ENCODE measurements around the gene GAB1.

Gene GAB1

DNA sequence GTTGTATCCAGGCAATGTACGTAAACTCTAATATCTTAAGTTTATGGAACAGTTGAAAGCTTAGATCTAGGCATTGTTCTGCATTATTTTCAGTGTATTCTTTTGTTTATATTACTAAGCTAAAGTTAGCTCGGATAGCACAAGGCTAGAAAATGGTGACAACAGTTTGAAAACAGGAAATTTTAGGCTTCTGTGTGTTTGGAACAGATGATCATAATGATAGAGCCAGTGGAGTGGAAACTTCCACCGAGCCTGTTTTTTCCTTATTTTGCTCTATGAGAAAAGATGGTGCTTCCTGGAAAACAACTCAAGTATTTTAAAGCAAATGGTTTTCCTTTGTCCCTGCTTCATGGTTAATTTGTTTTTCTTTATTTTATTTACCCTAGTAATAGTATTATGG, 70.8 kb downstream of the GAB1 start:
- no peak for DNase-seq
- H3K27ac ChIP-seq (ENCODE audit: low read depth, low read length), result no peak overlapping the region
- H3K79me1 ChIP-seq (ENCODE audit: low read length), result no peaks in the 10 kb centered on the region
- H3K14ac ChIP-seq (ENCODE audit: low read length), result no peak overlapping the region
- no peak overlapping the region for H3K23ac ChIP-seq (ENCODE audit: low read length)
- no peak overlapping the region for H3K4me3 ChIP-seq (ENCODE audit: low read depth, low read length)
- H3K4ac ChIP-seq (ENCODE audit: low read depth, low read length), result no peak overlapping the region
- H3K36me3 ChIP-seq (ENCODE audit: control insufficient read depth in 1 of 2, insufficient read depth in 2 of 2, low read length in 2 of 2), result no peaks in the 10 kb centered on the region
- H3K9me3 ChIP-seq (ENCODE audit: insufficient read depth, low read depth, low read length), result no peaks in the 10 kb centered on the region
- no peak overlapping the region for H2AFZ ChIP-seq (ENCODE audit: insufficient read depth, low read length, poor library complexity)
- no peak overlapping the region for H3K4me2 ChIP-seq (ENCODE audit: low read length)
- no peak overlapping the region for H2BK12ac ChIP-seq (ENCODE audit: low read length)
- no peak overlapping the region for H3K18ac ChIP-seq (ENCODE audit: low read length)
- H4K12ac ChIP-seq (ENCODE audit: low read depth, low read length), result no peak overlapping the region
- H4K8ac ChIP-seq (ENCODE audit: low read depth, low read length), result no peak overlapping the region
- H2BK5ac ChIP-seq (ENCODE audit: low read depth, low read length, poor library complexity), result no peak overlapping the region
- WGBS (ENCODE audit: extremely low coverage, insufficient coverage, insufficient read length), result no CpG with 5 or more reads among the region's 3 CpGs
- H3K4me1 ChIP-seq (ENCODE audit: control insufficient read depth in 1 of 2, insufficient read depth in 2 of 2, low read length in 2 of 2), result peaks cover 3 to 6% of the 10 kb centered on the region in 2 experiments
- H3K9ac ChIP-seq (ENCODE audit: low read length), result no peak overlapping the region
- H3K27me3 ChIP-seq (ENCODE audit: insufficient read depth, low read length), result no peaks in the 10 kb centered on the region
- no peak overlapping the region for H2BK120ac ChIP-seq (ENCODE audit: insufficient read depth, low read length, poor library complexity)
- H3K79me2 ChIP-seq (ENCODE audit: control insufficient read depth, insufficient read depth, low read length, poor library complexity), result peaks cover 2% of the 10 kb centered on the region
- no peak overlapping the region for H2AK5ac ChIP-seq (ENCODE audit: low read length)
- H4K91ac ChIP-seq (ENCODE audit: low read depth, low read length), result no peak overlapping the region

DNA sequence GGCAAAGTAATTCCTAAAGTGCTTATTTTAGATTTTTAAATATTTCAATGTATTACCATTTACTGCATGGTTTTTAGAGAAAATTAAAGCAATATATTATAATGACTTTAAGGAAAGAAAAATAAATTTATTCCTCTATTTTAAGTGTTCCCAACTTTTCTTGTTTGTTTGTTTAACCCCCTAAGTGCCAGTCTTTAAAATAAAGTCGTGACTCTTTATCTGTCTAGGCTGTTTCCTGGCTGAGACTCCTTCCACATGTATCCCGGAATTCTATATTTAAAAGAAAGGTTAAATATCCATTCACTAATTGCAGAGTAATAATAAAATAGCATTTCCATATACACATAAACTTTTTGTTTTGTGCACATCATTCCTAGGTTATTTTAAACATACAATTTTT, 71.2 kb downstream of the GAB1 start:
- no peak overlapping the region for H2AK5ac ChIP-seq (ENCODE audit: low read length)
- H3K27ac ChIP-seq (ENCODE audit: low read depth, low read length), result no peak overlapping the region
- peaks cover 3 to 6% of the 10 kb centered on the region in 2 experiments for H3K4me1 ChIP-seq (ENCODE audit: control insufficient read depth in 1 of 2, insufficient read depth in 2 of 2, low read length in 2 of 2)
- peaks cover 2% of the 10 kb centered on the region for H3K79me2 ChIP-seq (ENCODE audit: control insufficient read depth, insufficient read depth, low read length, poor library complexity)
- no peak overlapping the region for H3K4ac ChIP-seq (ENCODE audit: low read depth, low read length)
- no peak overlapping the region for H3K23ac ChIP-seq (ENCODE audit: low read length)
- H2BK12ac ChIP-seq (ENCODE audit: low read length), result no peak overlapping the region
- H3K36me3 ChIP-seq (ENCODE audit: control insufficient read depth in 1 of 2, insufficient read depth in 2 of 2, low read length in 2 of 2), result no peaks in the 10 kb centered on the region
- H4K91ac ChIP-seq (ENCODE audit: low read depth, low read length), result no peak overlapping the region
- no peak overlapping the region for H3K14ac ChIP-seq (ENCODE audit: low read length)
- no peak overlapping the region for H3K9ac ChIP-seq (ENCODE audit: low read length)
- H3K79me1 ChIP-seq (ENCODE audit: low read length), result no peaks in the 10 kb centered on the region
- no peak overlapping the region for H3K4me2 ChIP-seq (ENCODE audit: low read length)
- WGBS (ENCODE audit: extremely low coverage, insufficient coverage, insufficient read length), result no CpG with 5 or more reads among the region's 2 CpGs
- H3K4me3 ChIP-seq (ENCODE audit: low read depth, low read length), result no peak overlapping the region
- no peak overlapping the region for H2BK5ac ChIP-seq (ENCODE audit: low read depth, low read length, poor library complexity)
- no peak overlapping the region for H4K12ac ChIP-seq (ENCODE audit: low read depth, low read length)
- H3K27me3 ChIP-seq (ENCODE audit: insufficient read depth, low read length), result no peaks in the 10 kb centered on the region
- no peak overlapping the region for H2AFZ ChIP-seq (ENCODE audit: insufficient read depth, low read length, poor library complexity)
- no peak for DNase-seq
- no peaks in the 10 kb centered on the region for H3K9me3 ChIP-seq (ENCODE audit: insufficient read depth, low read depth, low read length)
- no peak overlapping the region for H2BK120ac ChIP-seq (ENCODE audit: insufficient read depth, low read length, poor library complexity)
- H3K18ac ChIP-seq (ENCODE audit: low read length), result no peak overlapping the region
- H4K8ac ChIP-seq (ENCODE audit: low read depth, low read length), result no peak overlapping the region

DNA sequence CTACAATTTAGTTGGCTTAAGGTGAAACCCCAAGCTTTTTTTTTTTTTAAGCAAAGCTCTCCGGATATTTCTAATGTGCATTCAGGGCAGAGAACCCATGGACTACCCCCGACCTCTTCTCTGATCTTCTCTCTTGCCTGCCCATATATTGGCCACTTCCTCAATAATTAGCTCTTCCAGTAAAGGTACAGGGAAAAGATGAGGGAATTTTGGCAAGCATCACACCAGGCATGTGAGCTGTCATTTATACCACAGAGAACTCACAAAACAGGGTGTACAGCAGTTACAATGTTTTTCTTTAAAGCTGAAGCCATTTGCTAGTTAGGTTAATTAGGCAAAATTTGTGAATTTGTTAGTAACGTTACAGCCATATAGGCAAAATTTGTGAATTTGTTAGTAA, 73.3 kb downstream of the GAB1 start:
- no peak overlapping the region for H3K27ac ChIP-seq (ENCODE audit: low read depth, low read length)
- H3K4me2 ChIP-seq (ENCODE audit: low read length), result no peak overlapping the region
- H3K18ac ChIP-seq (ENCODE audit: low read length), result no peak overlapping the region
- no peak overlapping the region for H2AK5ac ChIP-seq (ENCODE audit: low read length)
- H3K79me1 ChIP-seq (ENCODE audit: low read length), result no peaks in the 10 kb centered on the region
- no peaks in the 10 kb centered on the region for H3K79me2 ChIP-seq (ENCODE audit: control insufficient read depth, insufficient read depth, low read length, poor library complexity)
- no peaks in the 10 kb centered on the region for H3K9me3 ChIP-seq (ENCODE audit: insufficient read depth, low read depth, low read length)
- H3K4ac ChIP-seq (ENCODE audit: low read depth, low read length), result peak overlapping the region; percentile 75
- WGBS (ENCODE audit: extremely low coverage, insufficient coverage, insufficient read length), result no CpG with 5 or more reads among the region's 3 CpGs
- no peak overlapping the region for H3K14ac ChIP-seq (ENCODE audit: low read length)
- no peak overlapping the region for H4K91ac ChIP-seq (ENCODE audit: low read depth, low read length)
- H3K9ac ChIP-seq (ENCODE audit: low read length), result no peak overlapping the region
- peaks cover 3 to 6% of the 10 kb centered on the region in 2 experiments for H3K4me1 ChIP-seq (ENCODE audit: control insufficient read depth in 1 of 2, insufficient read depth in 2 of 2, low read length in 2 of 2)
- H3K27me3 ChIP-seq (ENCODE audit: insufficient read depth, low read length), result no peaks in the 10 kb centered on the region
- no peak for DNase-seq
- H2BK120ac ChIP-seq (ENCODE audit: insufficient read depth, low read length, poor library complexity), result no peak overlapping the region
- H3K23ac ChIP-seq (ENCODE audit: low read length), result no peak overlapping the region
- no peaks in the 10 kb centered on the region for H3K36me3 ChIP-seq (ENCODE audit: control insufficient read depth in 1 of 2, insufficient read depth in 2 of 2, low read length in 2 of 2)
- no peak overlapping the region for H3K4me3 ChIP-seq (ENCODE audit: low read depth, low read length)
- H4K8ac ChIP-seq (ENCODE audit: low read depth, low read length), result no peak overlapping the region
- H2AFZ ChIP-seq (ENCODE audit: insufficient read depth, low read length, poor library complexity), result no peak overlapping the region
- H4K12ac ChIP-seq (ENCODE audit: low read depth, low read length), result no peak overlapping the region
- no peak overlapping the region for H2BK12ac ChIP-seq (ENCODE audit: low read length)
- no peak overlapping the region for H2BK5ac ChIP-seq (ENCODE audit: low read depth, low read length, poor library complexity)

DNA sequence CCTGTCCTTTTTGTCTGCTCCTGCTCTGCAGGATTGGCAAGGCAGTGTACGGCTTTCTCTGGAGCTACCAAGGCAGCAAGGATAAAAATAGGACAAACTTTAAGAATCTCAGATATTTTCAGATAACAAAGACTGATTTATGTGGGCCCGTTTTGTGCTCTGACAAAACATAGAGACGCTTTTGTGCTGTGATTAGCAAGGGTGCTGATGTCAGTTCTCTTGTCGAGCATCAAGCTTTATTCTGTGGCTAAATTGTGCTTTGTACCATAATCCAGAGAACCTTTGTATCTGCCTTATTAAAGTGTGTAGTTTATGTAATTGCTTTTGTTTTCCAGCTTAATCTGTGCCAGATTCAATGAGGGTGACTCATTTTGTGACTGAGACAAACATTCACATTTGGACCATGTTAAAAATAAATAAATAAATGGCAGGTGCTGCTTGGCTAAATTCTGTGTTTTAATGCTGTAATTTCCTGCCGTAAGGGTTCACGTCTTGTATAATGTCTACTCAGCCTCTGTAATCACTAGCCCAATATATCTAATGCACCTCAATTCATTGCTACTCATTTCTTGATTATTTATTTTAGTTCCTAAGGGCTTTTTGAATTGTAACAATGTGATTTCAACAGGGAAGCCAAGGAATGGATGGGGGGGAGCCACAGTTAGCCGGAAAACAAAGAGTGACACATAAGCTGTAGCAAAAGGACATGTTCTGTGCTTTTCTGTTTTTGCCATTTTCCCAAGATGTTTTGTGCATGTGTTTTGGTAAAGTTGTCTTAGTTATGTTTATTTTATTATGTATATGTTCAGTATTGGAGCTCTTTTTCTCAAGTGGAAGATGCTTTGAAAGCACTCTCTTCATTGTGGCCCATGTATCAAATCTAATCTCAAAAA, 75.1 kb downstream of the GAB1 start:
- Histone ChIP-seq H3K14ac (ENCODE audit: low read length) (no peak overlapping the region), H2BK12ac (ENCODE audit: low read length) (no peak overlapping the region), H4K91ac (ENCODE audit: low read depth, low read length) (no peak overlapping the region), H3K27ac (ENCODE audit: low read depth, low read length) (no peak overlapping the region), H4K8ac (ENCODE audit: low read depth, low read length) (no peak overlapping the region), H2AFZ (ENCODE audit: insufficient read depth, low read length, poor library complexity) (no peak overlapping the region), H3K4me2 (ENCODE audit: low read length) (no peak overlapping the region), H3K4me3 (ENCODE audit: low read depth, low read length) (no peak overlapping the region), H3K79me1 (ENCODE audit: low read length) (no peaks in the 10 kb centered on the region), H2BK5ac (ENCODE audit: low read depth, low read length, poor library complexity) (no peak overlapping the region), H3K23ac (ENCODE audit: low read length) (no peak overlapping the region), H3K27me3 (ENCODE audit: insufficient read depth, low read length) (no peaks in the 10 kb centered on the region), H3K79me2 (ENCODE audit: control insufficient read depth, insufficient read depth, low read length, poor library complexity) (no peaks in the 10 kb centered on the region), H3K36me3 (ENCODE audit: control insufficient read depth in 1 of 2, insufficient read depth in 2 of 2, low read length in 2 of 2) (peaks cover 0 to 2% of the 10 kb centered on the region in 2 experiments), H3K18ac (ENCODE audit: low read length) (no peak overlapping the region), H4K12ac (ENCODE audit: low read depth, low read length) (no peak overlapping the region), H3K9ac (ENCODE audit: low read length) (no peak overlapping the region), H3K9me3 (ENCODE audit: insufficient read depth, low read depth, low read length) (no peaks in the 10 kb centered on the region), H2AK5ac (ENCODE audit: low read length) (no peak overlapping the region), H3K4ac (ENCODE audit: low read depth, low read length) (peak overlapping the region; percentile 36), H2BK120ac (ENCODE audit: insufficient read depth, low read length, poor library complexity) (no peak overlapping the region), H3K4me1 (ENCODE audit: control insufficient read depth in 1 of 2, insufficient read depth in 2 of 2, low read length in 2 of 2) (peaks cover 3% of the 10 kb centered on the region in 2 experiments)
- whole genome bisulfite sequencing (ENCODE audit: extremely low coverage, insufficient coverage, insufficient read length), result no CpG with 5 or more reads among the region's 7 CpGs
- DNase-seq, result peak in 1 of 2 donors; percentile 34
